ENCODE results near the gene HMGN2. TPM values are rescaled to one million over a fixed set of nuclear protein-coding genes. Genes with fewer than 3 reads are reported as not detected.

The HMGN2 gene
- total and polyA plus RNA-seq, 7 experiments from 2014 or later: 304 to 901 (median 369) TPM

DNA sequence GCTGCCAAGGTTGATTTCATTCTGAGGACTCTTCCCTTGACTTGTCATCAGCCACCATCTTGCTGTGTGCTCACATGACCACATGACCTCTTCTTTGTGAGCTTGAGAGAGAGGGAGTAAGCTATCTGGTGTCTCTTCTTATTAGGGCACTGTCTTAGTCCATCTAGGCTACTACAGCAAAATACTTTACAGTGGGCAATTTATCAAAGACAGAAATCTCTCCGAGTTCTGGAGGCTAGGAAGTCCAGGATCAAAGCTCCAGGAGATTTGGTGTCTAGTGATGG lies 45.5 kb downstream of the HMGN2 start:
- intact Hi-C loops (cut with micrococcal nuclease): no loop called here
- Histone ChIP-seq H3K27me3 (ENCODE audit: control insufficient read depth in 2 of 2, insufficient read depth in 2 of 2, low read length in 2 of 2) (no peaks in the 10 kb centered on the region), H3K4me3 (ENCODE audit: low read length) (no peak overlapping the region), H3K36me3 (ENCODE audit: control insufficient read depth in 2 of 3, insufficient read depth in 3 of 3, low read length in 3 of 3) (no peaks in the 10 kb centered on the region), H3K9me3 (ENCODE audit: control insufficient read depth in 2 of 3, low read length in 3 of 3) (no peaks in the 10 kb centered on the region), H3K4me1 (ENCODE audit: control insufficient read depth in 2 of 2, insufficient read depth in 2 of 2, low read length in 2 of 2) (no peaks in the 10 kb centered on the region), H3K27ac (ENCODE audit: low read depth, low read length) (no peak overlapping the region)
- no peaks in the 10 kb centered on the region for H3K4me1 Mint-ChIP-seq
- no peaks in the 10 kb centered on the region for H3K36me3 Mint-ChIP-seq
- DNase-seq (no peak), ATAC-seq (no peak)
- H3K4me3 Mint-ChIP-seq: no peak overlapping the region
- ChIA-PET CTCF (interaction anchor here (0.6 kb wide), 1 partner anchor 21 kb away, joined by 3 read pairs; no protein-coding TSS in a partner anchor), POLR2A (no interaction called here)
- peaks cover 0 to 23% (median 0%) of the 10 kb centered on the region in 5 donors for H3K27me3 Mint-ChIP-seq
- no peak overlapping the region for H3K27ac Mint-ChIP-seq
- H3K9me3 Mint-ChIP-seq: peaks cover 0 to 6% (median 0%) of the 10 kb centered on the region in 11 donors

DNA sequence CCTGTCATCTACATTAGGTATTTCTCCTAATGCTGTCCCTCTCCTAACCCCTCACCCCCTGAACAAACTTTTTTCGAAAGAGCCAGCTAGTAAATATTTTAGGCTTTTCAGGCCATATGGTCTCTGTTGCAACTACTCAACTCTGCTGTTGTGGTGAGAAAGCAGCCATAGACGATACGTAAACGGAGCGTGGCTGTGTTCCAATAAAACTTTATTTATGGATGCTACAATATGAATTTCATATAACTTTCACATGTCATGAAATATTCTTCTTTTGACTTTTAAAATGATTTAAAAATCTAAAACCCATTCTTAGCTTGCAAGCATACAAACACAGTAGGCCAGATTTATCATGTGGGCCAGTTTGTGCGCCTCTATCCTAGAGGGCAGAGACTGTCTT lies 46.1 kb downstream of the HMGN2 start:
- Histone ChIP-seq H3K4me1 (ENCODE audit: control insufficient read depth in 2 of 2, insufficient read depth in 2 of 2, low read length in 2 of 2) (no peaks in the 10 kb centered on the region), H3K9me3 (ENCODE audit: control insufficient read depth in 2 of 3, low read length in 3 of 3) (no peaks in the 10 kb centered on the region), H3K4me3 (ENCODE audit: low read length) (no peak overlapping the region), H3K36me3 (ENCODE audit: control insufficient read depth in 2 of 3, insufficient read depth in 3 of 3, low read length in 3 of 3) (no peaks in the 10 kb centered on the region), H3K27ac (ENCODE audit: low read depth, low read length) (no peak overlapping the region), H3K27me3 (ENCODE audit: control insufficient read depth in 2 of 2, insufficient read depth in 2 of 2, low read length in 2 of 2) (no peaks in the 10 kb centered on the region)
- Mint-ChIP-seq H3K4me1 (no peaks in the 10 kb centered on the region), H3K27me3 (peaks cover 0 to 24% (median 0%) of the 10 kb centered on the region in 5 donors), H3K4me3 (no peak overlapping the region), H3K9me3 (peaks cover 0 to 6% (median 0%) of the 10 kb centered on the region in 11 donors), H3K36me3 (no peaks in the 10 kb centered on the region), H3K27ac (no peak overlapping the region)
- ChIA-PET POLR2A (no interaction called here), CTCF (no interaction called here)
- DNase-seq (no peak), ATAC-seq (no peak)
- intact Hi-C loops (cut with micrococcal nuclease): no loop called here

- H3K36me3 Mint-ChIP-seq: no peaks in the 10 kb centered on the region
- Histone ChIP-seq H3K4me1 (ENCODE audit: control insufficient read depth in 2 of 2, insufficient read depth in 2 of 2, low read length in 2 of 2) (no peaks in the 10 kb centered on the region), H3K27me3 (ENCODE audit: control insufficient read depth in 2 of 2, insufficient read depth in 2 of 2, low read length in 2 of 2) (no peaks in the 10 kb centered on the region), H3K4me3 (ENCODE audit: low read length) (no peak overlapping the region), H3K9me3 (ENCODE audit: control insufficient read depth in 2 of 3, low read length in 3 of 3) (no peaks in the 10 kb centered on the region), H3K36me3 (ENCODE audit: control insufficient read depth in 2 of 3, insufficient read depth in 3 of 3, low read length in 3 of 3) (no peaks in the 10 kb centered on the region), H3K27ac (ENCODE audit: low read depth, low read length) (no peak overlapping the region)
- no peak for ATAC-seq
- CTCF ChIA-PET: no interaction called here
- intact Hi-C loops (cut with micrococcal nuclease): no loop called here
- no peak overlapping the region for H3K27ac Mint-ChIP-seq
- no peak for DNase-seq
- POLR2A ChIA-PET: no interaction called here
- peaks cover 0 to 6% (median 0%) of the 10 kb centered on the region in 11 donors for H3K9me3 Mint-ChIP-seq
- H3K4me3 Mint-ChIP-seq: no peak overlapping the region
- peaks cover 0 to 40% (median 0%) of the 10 kb centered on the region in 5 donors for H3K27me3 Mint-ChIP-seq
- peaks cover 0 to 5% (median 0%) of the 10 kb centered on the region in 7 donors for H3K4me1 Mint-ChIP-seq
Measured at GRCh38 chr1:26520339-26520738, 48.1 kb downstream of the HMGN2 start.

GRCh38 chr1:26521669-26522030 lies 49.4 kb downstream of the HMGN2 start:
- intact Hi-C loops (cut with micrococcal nuclease): no loop called here
- ATAC-seq: no peak
- H3K4me1 Mint-ChIP-seq: peaks cover 0 to 5% (median 0%) of the 10 kb centered on the region in 7 donors
- POLR2A ChIA-PET: interaction anchor here (1.1 kb wide), 1 partner anchor 11 kb away, joined by 3 read pairs; no protein-coding TSS in a partner anchor
- Histone ChIP-seq H3K27ac (ENCODE audit: low read depth, low read length) (no peak overlapping the region), H3K9me3 (ENCODE audit: control insufficient read depth in 2 of 3, low read length in 3 of 3) (no peaks in the 10 kb centered on the region), H3K36me3 (ENCODE audit: control insufficient read depth in 2 of 3, insufficient read depth in 3 of 3, low read length in 3 of 3) (no peaks in the 10 kb centered on the region), H3K4me3 (ENCODE audit: low read length) (no peak overlapping the region), H3K27me3 (ENCODE audit: control insufficient read depth in 2 of 2, insufficient read depth in 2 of 2, low read length in 2 of 2) (no peaks in the 10 kb centered on the region), H3K4me1 (ENCODE audit: control insufficient read depth in 2 of 2, insufficient read depth in 2 of 2, low read length in 2 of 2) (no peaks in the 10 kb centered on the region)
- peak overlapping the region in 1 of 9 donors; percentile 55 for H3K27ac Mint-ChIP-seq
- CTCF ChIA-PET: no interaction called here
- H3K4me3 Mint-ChIP-seq: no peak overlapping the region
- H3K27me3 Mint-ChIP-seq: peaks cover 0 to 40% (median 0%) of the 10 kb centered on the region in 5 donors
- H3K9me3 Mint-ChIP-seq: peaks cover 0 to 4% (median 0%) of the 10 kb centered on the region in 11 donors
- no peak for DNase-seq
- H3K36me3 Mint-ChIP-seq: no peaks in the 10 kb centered on the region

DNA sequence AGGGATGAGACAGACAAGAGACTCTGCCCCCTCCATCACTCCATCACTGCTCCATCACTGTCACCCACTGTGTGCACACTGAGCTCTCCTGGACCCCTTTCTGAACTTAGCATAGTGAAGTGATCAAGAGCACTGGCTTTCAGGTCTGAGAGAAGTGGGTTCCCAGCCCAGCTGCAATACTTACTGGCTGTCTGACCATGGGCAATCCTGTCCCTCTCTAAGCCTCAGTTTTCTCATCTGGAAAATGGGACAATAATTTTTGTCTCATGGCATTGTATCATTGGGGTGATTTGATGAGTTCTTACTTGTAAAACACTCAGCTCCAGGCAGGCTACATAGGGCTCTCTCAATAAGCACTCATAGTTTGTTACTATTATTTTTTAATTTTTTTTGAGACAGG lies 49.8 kb downstream of the HMGN2 start:
- Histone ChIP-seq H3K4me3 (ENCODE audit: low read length) (no peak overlapping the region), H3K9me3 (ENCODE audit: control insufficient read depth in 2 of 3, low read length in 3 of 3) (no peaks in the 10 kb centered on the region), H3K27ac (ENCODE audit: low read depth, low read length) (no peak overlapping the region), H3K27me3 (ENCODE audit: control insufficient read depth in 2 of 2, insufficient read depth in 2 of 2, low read length in 2 of 2) (no peaks in the 10 kb centered on the region), H3K4me1 (ENCODE audit: control insufficient read depth in 2 of 2, insufficient read depth in 2 of 2, low read length in 2 of 2) (no peaks in the 10 kb centered on the region), H3K36me3 (ENCODE audit: control insufficient read depth in 2 of 3, insufficient read depth in 3 of 3, low read length in 3 of 3) (no peaks in the 10 kb centered on the region)
- ATAC-seq: no peak
- Mint-ChIP-seq H3K4me3 (no peak overlapping the region), H3K27ac (no peak overlapping the region), H3K36me3 (no peaks in the 10 kb centered on the region), H3K9me3 (peaks cover 0 to 4% (median 0%) of the 10 kb centered on the region in 11 donors), H3K4me1 (peaks cover 0 to 5% (median 0%) of the 10 kb centered on the region in 7 donors), H3K27me3 (peaks cover 0 to 40% (median 0%) of the 10 kb centered on the region in 5 donors)
- CTCF ChIA-PET: no interaction called here
- POLR2A ChIA-PET: interaction anchor here (1.1 kb wide), 1 partner anchor 11 kb away, joined by 3 read pairs; no protein-coding TSS in a partner anchor
- intact Hi-C loops (cut with micrococcal nuclease): no loop called here
- DNase-seq: no peak

DNA sequence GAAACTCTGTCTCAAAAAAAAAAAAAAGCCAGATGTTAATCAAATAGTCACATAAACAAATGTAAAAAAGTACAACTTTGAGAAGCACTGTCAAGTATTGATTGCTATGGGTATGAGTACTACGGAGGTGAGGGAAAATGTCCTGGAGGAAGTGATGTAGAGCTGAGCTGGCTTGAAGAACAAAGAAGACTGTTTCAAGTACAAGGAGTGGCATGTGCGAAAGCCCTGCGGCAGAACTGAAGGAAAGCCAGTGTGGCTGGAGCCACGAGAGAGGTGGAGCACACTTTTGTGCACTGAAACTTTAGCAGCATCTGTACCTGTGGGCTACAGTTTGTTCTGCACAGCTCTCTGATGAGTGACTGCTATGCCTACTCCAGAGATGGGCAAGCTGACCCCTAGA lies 51.9 kb downstream of the HMGN2 start:
- Histone ChIP-seq H3K4me3 (ENCODE audit: low read length) (no peak overlapping the region), H3K27me3 (ENCODE audit: control insufficient read depth in 2 of 2, insufficient read depth in 2 of 2, low read length in 2 of 2) (no peaks in the 10 kb centered on the region), H3K27ac (ENCODE audit: low read depth, low read length) (no peak overlapping the region), H3K4me1 (ENCODE audit: control insufficient read depth in 2 of 2, insufficient read depth in 2 of 2, low read length in 2 of 2) (peaks cover 0 to 1% of the 10 kb centered on the region in 2 donors), H3K9me3 (ENCODE audit: control insufficient read depth in 2 of 3, low read length in 3 of 3) (no peaks in the 10 kb centered on the region), H3K36me3 (ENCODE audit: control insufficient read depth in 2 of 3, insufficient read depth in 3 of 3, low read length in 3 of 3) (no peaks in the 10 kb centered on the region)
- DNase-seq (no peak), ATAC-seq (no peak)
- Mint-ChIP-seq H3K4me3 (no peak overlapping the region), H3K36me3 (no peaks in the 10 kb centered on the region), H3K4me1 (peaks cover 0 to 8% (median 3%) of the 10 kb centered on the region in 7 donors), H3K27me3 (peaks cover 0 to 35% (median 0%) of the 10 kb centered on the region in 5 donors), H3K27ac (no peak overlapping the region), H3K9me3 (peaks cover 0 to 4% (median 0%) of the 10 kb centered on the region in 11 donors)
- intact Hi-C loops (cut with micrococcal nuclease): no loop called here
- CTCF ChIA-PET: interaction anchor here (1.0 to 1.1 kb wide), 3 partner anchors 15 to 28 kb away, joined by 3 to 4 read pairs (median 3); no protein-coding TSS in a partner anchor
- POLR2A ChIA-PET: interaction anchor here (2.5 kb wide), 1 partner anchor 15 kb away, joined by 9 read pairs; no protein-coding TSS in a partner anchor

Measured in naive thymus-derived CD4-positive, alpha-beta T cell (primary cell).